ENCODE measurements around the gene BAIAP2.

The BAIAP2 gene

DNA sequence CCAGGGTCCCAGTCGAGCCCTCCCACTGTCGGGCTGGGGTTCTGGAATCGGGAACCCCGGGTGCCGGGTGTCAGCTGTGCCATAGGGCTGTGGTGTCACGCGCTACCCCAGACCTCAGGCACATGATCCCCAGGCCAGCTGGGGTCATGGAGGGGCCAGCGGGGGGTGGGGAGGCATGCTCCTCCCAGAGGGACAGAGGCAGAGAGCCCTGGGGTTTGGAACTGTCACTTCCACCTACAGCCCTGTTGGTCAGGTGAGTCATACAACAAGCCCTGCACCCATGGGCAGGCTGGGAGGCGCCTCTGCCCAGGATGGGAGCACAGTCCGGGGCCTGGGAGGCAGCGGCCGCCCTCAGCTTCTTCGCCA, 63.0 kb downstream of the BAIAP2 start:
- no peak overlapping the region for H3K9ac ChIP-seq (ENCODE audit: low read length)
- no peak overlapping the region for H3K27ac ChIP-seq (ENCODE audit: low read depth, low read length)

GRCh38 chr17:81099888-81100287, 64.9 kb downstream of the BAIAP2 start:
- Histone ChIP-seq H3K4me3 (ENCODE audit: insufficient read depth, low read length, poor library complexity, severe bottlenecking) (no peak overlapping the region), H4K20me1 (ENCODE audit: low read depth, low read length) (no peaks in the 10 kb centered on the region), H3K4me2 (ENCODE audit: low read depth, low read length, poor library complexity, severe bottlenecking) (no peak overlapping the region), H3K9ac (ENCODE audit: low read length) (no peak overlapping the region), H3K27ac (ENCODE audit: low read depth, low read length) (no peak overlapping the region), H3K9me2 (replicated peaks; ENCODE audit: insufficient read depth, low read length) (no peaks in the 10 kb centered on the region), H3K9me3 (ENCODE audit: insufficient read depth, low read length) (no peaks in the 10 kb centered on the region), H3K36me3 (ENCODE audit: low read length) (no peaks in the 10 kb centered on the region), H3K79me2 (ENCODE audit: insufficient read depth, low read length) (no peaks in the 10 kb centered on the region), H2AFZ (ENCODE audit: low read depth, low read length, severe bottlenecking) (no peak overlapping the region), H3K27me3 (ENCODE audit: low read length) (no peaks in the 10 kb centered on the region), H3F3A (ENCODE audit: insufficient read depth) (no peaks in the 10 kb centered on the region)
- TF ChIP-seq EZH2phosphoT487 (conservative IDR thresholded peaks at IDR 0.05; ENCODE audit: low read length): no peak
- no peak for TF ChIP-seq CTCF (IDR thresholded peaks at IDR 0.05; ENCODE audit: insufficient read depth, low read length, poor library complexity, severe bottlenecking)

More for the DNA sequence above, 63.0 kb downstream of the BAIAP2 start:
- H3K9me3 ChIP-seq (ENCODE audit: insufficient read depth, low read length): no peaks in the 10 kb centered on the region
- no peaks in the 10 kb centered on the region for H3K9me2 ChIP-seq (replicated peaks; ENCODE audit: insufficient read depth, low read length)
- H3K4me2 ChIP-seq (ENCODE audit: low read depth, low read length, poor library complexity, severe bottlenecking): no peak overlapping the region
- TF ChIP-seq EZH2phosphoT487 (conservative IDR thresholded peaks at IDR 0.05; ENCODE audit: low read length) (no peak), CTCF (IDR thresholded peaks at IDR 0.05; ENCODE audit: insufficient read depth, low read length, poor library complexity, severe bottlenecking) (no peak)
- H3K36me3 ChIP-seq (ENCODE audit: low read length): no peaks in the 10 kb centered on the region
- no peak overlapping the region for H2AFZ ChIP-seq (ENCODE audit: low read depth, low read length, severe bottlenecking)
- H4K20me1 ChIP-seq (ENCODE audit: low read depth, low read length): no peaks in the 10 kb centered on the region
- no peaks in the 10 kb centered on the region for H3F3A ChIP-seq (ENCODE audit: insufficient read depth)
- no peaks in the 10 kb centered on the region for H3K79me2 ChIP-seq (ENCODE audit: insufficient read depth, low read length)
- H3K27me3 ChIP-seq (ENCODE audit: low read length): no peaks in the 10 kb centered on the region
- H3K4me3 ChIP-seq (ENCODE audit: insufficient read depth, low read length, poor library complexity, severe bottlenecking): no peak overlapping the region

DNA sequence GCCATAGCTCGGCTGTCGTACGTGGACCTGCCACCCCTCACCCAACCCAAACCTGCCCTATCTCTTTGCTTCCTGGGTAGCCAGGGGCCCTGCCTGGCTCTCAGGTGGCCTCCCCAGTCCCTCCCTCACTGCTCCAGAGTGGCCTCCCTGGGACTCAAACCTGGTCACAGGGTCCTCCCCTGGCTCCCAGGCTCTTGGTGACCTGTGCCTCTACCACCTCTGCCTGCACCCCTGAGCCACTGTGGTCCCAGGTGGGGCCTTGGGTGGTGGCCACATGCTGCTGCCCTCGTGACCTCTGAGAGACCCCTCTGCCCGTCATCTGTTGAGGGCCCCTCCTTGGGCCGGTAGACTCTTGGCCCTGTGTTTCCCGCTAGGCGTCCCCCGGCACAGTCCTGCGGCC, 65.7 kb downstream of the BAIAP2 start:
- no peak overlapping the region for H2AFZ ChIP-seq (ENCODE audit: low read depth, low read length, severe bottlenecking)
- TF ChIP-seq EZH2phosphoT487 (conservative IDR thresholded peaks at IDR 0.05; ENCODE audit: low read length) (no peak), CTCF (IDR thresholded peaks at IDR 0.05; ENCODE audit: insufficient read depth, low read length, poor library complexity, severe bottlenecking) (no peak)
- no peaks in the 10 kb centered on the region for H3F3A ChIP-seq (ENCODE audit: insufficient read depth)

More for the DNA sequence above, 65.7 kb downstream of the BAIAP2 start:
- Histone ChIP-seq H3K4me2 (ENCODE audit: low read depth, low read length, poor library complexity, severe bottlenecking) (no peak overlapping the region), H3K27ac (ENCODE audit: low read depth, low read length) (no peak overlapping the region), H3K36me3 (ENCODE audit: low read length) (no peaks in the 10 kb centered on the region), H3K4me3 (ENCODE audit: insufficient read depth, low read length, poor library complexity, severe bottlenecking) (no peak overlapping the region), H3K79me2 (ENCODE audit: insufficient read depth, low read length) (no peaks in the 10 kb centered on the region), H3K9ac (ENCODE audit: low read length) (no peak overlapping the region), H3K9me3 (ENCODE audit: insufficient read depth, low read length) (no peaks in the 10 kb centered on the region), H3K9me2 (replicated peaks; ENCODE audit: insufficient read depth, low read length) (no peaks in the 10 kb centered on the region), H4K20me1 (ENCODE audit: low read depth, low read length) (no peaks in the 10 kb centered on the region), H3K27me3 (ENCODE audit: low read length) (no peaks in the 10 kb centered on the region)

Measured in SU-DHL-6 (cell line).